Femur (tissue), 1 donor: ENCODE results near the gene HMGCS1.
"Not testable (repeated sequence)": the region's sequence is repeated elsewhere in the genome, so short reads cannot be mapped to it uniquely, and the experiment has no call there.

Experiments
- DNase-seq: peaks from one replicate; pipeline ENCODE4 v3.0.0-alpha.2; 2017

HMGCS1 gene

GRCh38 chr5:43313035-43313853 lies at the start of gene HMGCS1:
Gene HMGCS1, minus strand, starts transcription at chr5:43313412. Its CDS starts 14,447 bp downstream, at chr5:43298965.
- DNase-seq, result peak; percentile 100

GRCh38 chr5:43358726-43359125 lies 45.5 kb upstream of the HMGCS1 start:
- DNase-seq, result no peak

- DNase-seq, result no peak
Observed at GRCh38 chr5:43358301-43358700, 45.1 kb upstream of the HMGCS1 start.

GRCh38 chr5:43357878-43358281 lies 44.7 kb upstream of the HMGCS1 start:
- no peak for DNase-seq

- no peak for DNase-seq
Observed at GRCh38 chr5:43357067-43357466, 43.9 kb upstream of the HMGCS1 start.

- no peak for DNase-seq
Observed at GRCh38 chr5:43354774-43355173, 41.6 kb upstream of the HMGCS1 start.

GRCh38 chr5:43353668-43354067 lies 40.5 kb upstream of the HMGCS1 start:
- no peak for DNase-seq

GRCh38 chr5:43352915-43353314 lies 39.7 kb upstream of the HMGCS1 start:
- no peak for DNase-seq

GRCh38 chr5:43352131-43352530 lies 38.9 kb upstream of the HMGCS1 start:
- no peak for DNase-seq

- no peak for DNase-seq
Observed at GRCh38 chr5:43348861-43349363, 35.7 kb upstream of the HMGCS1 start.

GRCh38 chr5:43348207-43348606 lies 35.0 kb upstream of the HMGCS1 start:
- no peak for DNase-seq

- DNase-seq, result no peak
Observed at GRCh38 chr5:43338862-43339261, 25.6 kb upstream of the HMGCS1 start.

- DNase-seq, result no peak
Observed at GRCh38 chr5:43336159-43336558, 22.9 kb upstream of the HMGCS1 start.

GRCh38 chr5:43335681-43336080 lies 22.5 kb upstream of the HMGCS1 start:
- DNase-seq, result no peak

- DNase-seq, result no peak
Observed at GRCh38 chr5:43332401-43332800, 19.2 kb upstream of the HMGCS1 start.

GRCh38 chr5:43325624-43326023 lies 12.4 kb upstream of the HMGCS1 start:
- not testable (repeated sequence) for DNase-seq

GRCh38 chr5:43323488-43323887 lies 10.3 kb upstream of the HMGCS1 start:
- not testable (repeated sequence) for DNase-seq

- no peak for DNase-seq
Observed at GRCh38 chr5:43320846-43321245, 7.6 kb upstream of the HMGCS1 start.

GRCh38 chr5:43316421-43316820 lies 3.2 kb upstream of the HMGCS1 start:
- DNase-seq, result no peak

GRCh38 chr5:43315682-43316081 lies 2.5 kb upstream of the HMGCS1 start:
- DNase-seq, result no peak

GRCh38 chr5:43315263-43315662 lies 2.1 kb upstream of the HMGCS1 start:
- no peak for DNase-seq

- DNase-seq, result no peak
Observed at GRCh38 chr5:43314724-43315123, 1.5 kb upstream of the HMGCS1 start.

GRCh38 chr5:43313854-43314457 lies 744 bp upstream of the HMGCS1 start:
- DNase-seq, result peak; percentile 23

GRCh38 chr5:43312699-43313034 lies 545 bp downstream of the HMGCS1 start:
- DNase-seq, result no peak
